A549 treated with ZK216348 at 1 μM for 4 hours (cell line): Measurements from ENCODE around the gene ZC3H14. TPM values are rescaled to one million over a fixed set of nuclear protein-coding genes. Genes with fewer than 3 reads are reported as not detected.

Experiments
- total RNA-seq: library from RNA; stranded (reverse); fragments of 200-300 nt; extraction: Qiagen RNA extraction; gene quantifications from 5 replicates; pipeline ENCODE4 v1.2.3, GENCODE V29; 2022; ENCODE audit warnings: low read depth

ZC3H14 gene
- total RNA-seq, result 60.4 to 68.9 TPM (median 62.7 TPM) in 5 replicates

GRCh38 chr14:88562831-88563686 lies at the start of gene ZC3H14:
Gene ZC3H14, plus strand, starts transcription at chr14:88563037. Its CDS starts 97 bp downstream, at chr14:88563134.

GRCh38 chr14:88554457-88555286 lies 8.2 kb upstream of the ZC3H14 start, which contains the start of gene PTPN21:
Gene PTPN21, minus strand, starts transcription at chr14:88555007. Its CDS starts 4,590 bp downstream, at chr14:88550417.

Other genes starting within 250 kb of the ZC3H14 start
- not detected in 5 replicates for gene KCNK10, start 239.8 kb upstream of the ZC3H14 start, total RNA-seq
- gene SPATA7, start 177.4 kb upstream of the ZC3H14 start, total RNA-seq, result 2.9 to 6.3 TPM (median 3.8 TPM) in 5 replicates
- 7.5 to 10.1 TPM (median 9.6 TPM) in 5 replicates for gene PTPN21, start 8.0 kb upstream of the ZC3H14 start, total RNA-seq
- gene EML5, start 229.9 kb downstream of the ZC3H14 start, total RNA-seq, result 0.45 to 1.5 TPM (median 0.55 TPM) in 5 replicates